Mesendoderm (in vitro differentiated cells): ENCODE results near the gene MMAB.

Source experiments
- DNase-seq: peaks from one replicate; pipeline ENCODE4 v3.0.0; 2013
- H2AK5ac ChIP-seq: 2 replicates; pipeline ENCODE4 v1.6.1; 2013; ENCODE audit warnings: low read length, inconsistent platforms
- H2BK120ac ChIP-seq: 2 replicates; pipeline ENCODE4 v1.6.1; 2013; ENCODE audit warnings: low read depth, mild to moderate bottlenecking, low read length, moderate library complexity, mixed read lengths
- H2BK15ac ChIP-seq: replicated peaks from 2 replicates; pipeline ENCODE4 v1.6.1; 2013; ENCODE audit warnings: low read depth, mild to moderate bottlenecking, moderate library complexity
- H2BK5ac ChIP-seq: 2 replicates; pipeline ENCODE4 v1.6.1; 2013; ENCODE audit warnings: low read length, inconsistent platforms
- H3K18ac ChIP-seq: 2 replicates; pipeline ENCODE4 v1.6.1; 2013; ENCODE audit warnings: mild to moderate bottlenecking, low read length, mixed read lengths
- H3K23ac ChIP-seq: one replicate; pipeline ENCODE4 v1.6.1; 2013; ENCODE audit warnings: low read length
- H3K27ac ChIP-seq: 2 replicates; pipeline ENCODE4 v1.5.1; 2013; ENCODE audit warnings: low read depth, mild to moderate bottlenecking, inconsistent platforms, low read length, moderate library complexity
- H3K27me3 ChIP-seq: 2 replicates; pipeline ENCODE4 v1.6.1; 2013; ENCODE audit warnings: low read length, control low read depth, mild to moderate bottlenecking, inconsistent platforms; ENCODE audit not compliant: insufficient read depth, poor library complexity
- H3K36me3 ChIP-seq: 2 replicates; pipeline ENCODE4 v1.6.1; 2013; ENCODE audit warnings: low read length, inconsistent platforms; ENCODE audit not compliant: control insufficient read depth, insufficient read depth
- H3K4ac ChIP-seq: one replicate; pipeline ENCODE4 v1.6.1; 2013; ENCODE audit warnings: low read depth, mild to moderate bottlenecking, low read length, moderate library complexity
- H3K4me1 ChIP-seq: 2 replicates; pipeline ENCODE4 v1.6.1; 2013; ENCODE audit warnings: low read depth, low read length, inconsistent platforms; ENCODE audit not compliant: control insufficient read depth
- H3K4me2 ChIP-seq: 2 replicates; pipeline ENCODE4 v1.6.1; 2013; ENCODE audit warnings: low read length
- H3K4me3 ChIP-seq: 2 replicates; pipeline ENCODE4 v1.5.1; 2013; ENCODE audit warnings: mild to moderate bottlenecking, low read length
- H3K56ac ChIP-seq: one replicate; pipeline ENCODE4 v1.6.1; 2013; ENCODE audit warnings: low read length
- H3K79me1 ChIP-seq: 2 replicates; pipeline ENCODE4 v1.6.1; 2013; ENCODE audit warnings: low read length, inconsistent platforms
- H3K79me2 ChIP-seq: 2 replicates; pipeline ENCODE4 v1.6.1; 2013; ENCODE audit warnings: mild to moderate bottlenecking, low read length; ENCODE audit not compliant: control insufficient read depth, insufficient read depth
- H3K9ac ChIP-seq: 2 replicates; pipeline ENCODE4 v1.6.1; 2013; ENCODE audit warnings: low read length, inconsistent platforms
- H4K5ac ChIP-seq: one replicate; pipeline ENCODE4 v1.6.1; 2013; ENCODE audit warnings: low read length
- H4K8ac ChIP-seq: one replicate; pipeline ENCODE4 v1.6.1; 2013; ENCODE audit warnings: low read depth, mild to moderate bottlenecking, control low read depth, low read length, moderate library complexity
- WGBS: extraction: QIAGEN DNeasy Blood & Tissue Kit; methylation state at CpG from one replicate; pipeline ENCODE4 v1.1.7; 2013; ENCODE audit warnings: low lambda C conversion rate, missing lambda C conversion rate; ENCODE audit not compliant: insufficient coverage; ENCODE audit errors: extremely low coverage; 5-methylcytosine and 5-hydroxymethylcytosine counted together

MMAB gene

GRCh38 chr12:109552971-109553370, 20.3 kb downstream of the MMAB start:
- no peaks in the 10 kb centered on the region for H3K79me2 ChIP-seq
- H3K4me1 ChIP-seq, result no peaks in the 10 kb centered on the region
- no peak overlapping the region for H2AK5ac ChIP-seq
- no peaks in the 10 kb centered on the region for H3K36me3 ChIP-seq
- no peak overlapping the region for H3K4me3 ChIP-seq
- no peak overlapping the region for H2BK15ac ChIP-seq
- no peak overlapping the region for H3K18ac ChIP-seq
- no peak overlapping the region for H3K4ac ChIP-seq
- no peak overlapping the region for H3K27ac ChIP-seq
- H2BK5ac ChIP-seq, result no peak overlapping the region
- H2BK120ac ChIP-seq, result no peak overlapping the region
- H3K9ac ChIP-seq, result no peak overlapping the region
- H4K8ac ChIP-seq, result no peak overlapping the region
- H3K27me3 ChIP-seq, result no peaks in the 10 kb centered on the region
- H3K23ac ChIP-seq, result no peak overlapping the region
- H3K4me2 ChIP-seq, result no peak overlapping the region
- no peak for DNase-seq
- no peak overlapping the region for H4K5ac ChIP-seq
- H3K56ac ChIP-seq, result no peak overlapping the region
- no CpG with 5 or more reads among the region's 4 CpGs for WGBS
- no peaks in the 10 kb centered on the region for H3K79me1 ChIP-seq

- no peak overlapping the region for H2AK5ac ChIP-seq
- no peak overlapping the region for H3K18ac ChIP-seq
- no peaks in the 10 kb centered on the region for H3K36me3 ChIP-seq
- no peak overlapping the region for H3K4me3 ChIP-seq
- no peak overlapping the region for H2BK15ac ChIP-seq
- H3K27me3 ChIP-seq, result no peaks in the 10 kb centered on the region
- no peak overlapping the region for H3K4me2 ChIP-seq
- no CpG with 5 or more reads among the region's 6 CpGs for WGBS
- no peaks in the 10 kb centered on the region for H3K79me1 ChIP-seq
- H2BK120ac ChIP-seq, result no peak overlapping the region
- no peak overlapping the region for H4K5ac ChIP-seq
- H3K23ac ChIP-seq, result no peak overlapping the region
- no peak overlapping the region for H3K27ac ChIP-seq
- H2BK5ac ChIP-seq, result no peak overlapping the region
- no peaks in the 10 kb centered on the region for H3K4me1 ChIP-seq
- no peak overlapping the region for H3K9ac ChIP-seq
- H3K79me2 ChIP-seq, result no peaks in the 10 kb centered on the region
- no peak overlapping the region for H3K4ac ChIP-seq
- DNase-seq, result no peak
- H3K56ac ChIP-seq, result no peak overlapping the region
- no peak overlapping the region for H4K8ac ChIP-seq
Measured at GRCh38 chr12:109551108-109551507, 22.2 kb downstream of the MMAB start.

- no peaks in the 10 kb centered on the region for H3K79me2 ChIP-seq
- no peak overlapping the region for H3K9ac ChIP-seq
- no peak overlapping the region for H3K4me3 ChIP-seq
- H3K4me1 ChIP-seq, result no peaks in the 10 kb centered on the region
- H2BK5ac ChIP-seq, result no peak overlapping the region
- H3K4ac ChIP-seq, result no peak overlapping the region
- no peak overlapping the region for H3K27ac ChIP-seq
- H3K4me2 ChIP-seq, result no peak overlapping the region
- WGBS, result no CpG with 5 or more reads among the region's 12 CpGs
- no peak overlapping the region for H2BK120ac ChIP-seq
- no peak overlapping the region for H2BK15ac ChIP-seq
- no peak overlapping the region for H3K23ac ChIP-seq
- no peak for DNase-seq
- H2AK5ac ChIP-seq, result no peak overlapping the region
- no peaks in the 10 kb centered on the region for H3K27me3 ChIP-seq
- H3K18ac ChIP-seq, result no peak overlapping the region
- no peak overlapping the region for H4K5ac ChIP-seq
- H3K36me3 ChIP-seq, result no peaks in the 10 kb centered on the region
- no peak overlapping the region for H3K56ac ChIP-seq
- H3K79me1 ChIP-seq, result no peaks in the 10 kb centered on the region
- no peak overlapping the region for H4K8ac ChIP-seq
Measured at GRCh38 chr12:109550281-109550680, 23.0 kb downstream of the MMAB start.

GRCh38 chr12:109549613-109550270, 23.6 kb downstream of the MMAB start:
- H3K79me2 ChIP-seq, result no peaks in the 10 kb centered on the region
- no peak overlapping the region for H3K18ac ChIP-seq
- H2BK15ac ChIP-seq, result no peak overlapping the region
- H2AK5ac ChIP-seq, result no peak overlapping the region
- WGBS, result no CpG with 5 or more reads among the region's 15 CpGs
- no peak for DNase-seq
- H3K27ac ChIP-seq, result no peak overlapping the region
- no peaks in the 10 kb centered on the region for H3K4me1 ChIP-seq
- H3K9ac ChIP-seq, result no peak overlapping the region
- H2BK120ac ChIP-seq, result no peak overlapping the region
- H3K4me3 ChIP-seq, result no peak overlapping the region
- no peaks in the 10 kb centered on the region for H3K36me3 ChIP-seq
- H2BK5ac ChIP-seq, result no peak overlapping the region
- no peak overlapping the region for H3K4ac ChIP-seq
- no peak overlapping the region for H3K56ac ChIP-seq
- H3K27me3 ChIP-seq, result no peaks in the 10 kb centered on the region
- H3K4me2 ChIP-seq, result no peak overlapping the region
- H4K8ac ChIP-seq, result no peak overlapping the region
- no peak overlapping the region for H4K5ac ChIP-seq
- H3K23ac ChIP-seq, result no peak overlapping the region
- no peaks in the 10 kb centered on the region for H3K79me1 ChIP-seq

- Histone ChIP-seq H2BK15ac (no peak overlapping the region), H3K4me2 (no peak overlapping the region)
- WGBS, result no CpG with 5 or more reads among the region's 4 CpGs
Measured at GRCh38 chr12:109548258-109548657, 25.0 kb downstream of the MMAB start.

GRCh38 chr12:109547286-109547685, 26.0 kb downstream of the MMAB start:
- Histone ChIP-seq H3K9ac (no peak overlapping the region), H4K8ac (no peak overlapping the region), H2AK5ac (no peak overlapping the region), H3K79me1 (no peaks in the 10 kb centered on the region), H4K5ac (no peak overlapping the region), H3K56ac (no peak overlapping the region), H3K36me3 (no peaks in the 10 kb centered on the region), H3K79me2 (no peaks in the 10 kb centered on the region), H3K4me2 (no peak overlapping the region), H3K4ac (no peak overlapping the region), H3K27me3 (no peaks in the 10 kb centered on the region), H3K27ac (no peak overlapping the region), H3K4me3 (no peak overlapping the region), H2BK120ac (no peak overlapping the region), H3K23ac (no peak overlapping the region), H3K4me1 (no peaks in the 10 kb centered on the region), H3K18ac (no peak overlapping the region), H2BK15ac (no peak overlapping the region), H2BK5ac (no peak overlapping the region)
- WGBS, result no CpG with 5 or more reads among the region's 18 CpGs
- no peak for DNase-seq

More at GRCh38 chr12:109548258-109548657, 25.0 kb downstream of the MMAB start:
- Histone ChIP-seq H2AK5ac (no peak overlapping the region), H3K27ac (no peak overlapping the region), H3K4me3 (no peak overlapping the region), H3K4ac (no peak overlapping the region), H3K79me2 (no peaks in the 10 kb centered on the region), H2BK120ac (no peak overlapping the region), H3K23ac (no peak overlapping the region), H3K36me3 (no peaks in the 10 kb centered on the region), H4K5ac (no peak overlapping the region), H4K8ac (no peak overlapping the region), H3K4me1 (no peaks in the 10 kb centered on the region), H3K18ac (no peak overlapping the region), H3K27me3 (no peaks in the 10 kb centered on the region), H3K56ac (no peak overlapping the region), H2BK5ac (no peak overlapping the region), H3K79me1 (no peaks in the 10 kb centered on the region), H3K9ac (no peak overlapping the region)
- DNase-seq, result no peak
